K562 (cell line): ENCODE results near the gene LRIT1. TPM values are rescaled to one million over a fixed set of nuclear protein-coding genes. Genes with fewer than 3 reads are reported as not detected.

Experiments
- ATAC-seq: fragments of 200-7000 bp; cut with Tn5 transposase; 3 replicates; pipeline ENCODE4 v1.9.1; 2020; ENCODE audit warnings: moderate library complexity
- BruUV-seq: library from RNA; stranded (reverse); fragments of 400-500 nt; replicated peaks from 2 replicates; lab custom pipeline; 2021; lab: Mats Ljungman, UMichigan
- CTCF ChIA-PET: fragments of 300-600 bp; formaldehyde crosslinking; extraction: SDS; loops from one replicate; lab custom pipeline; 2021; ENCODE audit warnings: low intra/inter-chr PET ratio; lab: Yijun Ruan, JAX
- POLR2A ChIA-PET: fragments of 300-600, 350-650 bp; sonication (Branson Sonifier 250); formaldehyde crosslinking; extraction: SDS; loops from one replicate; lab custom pipeline; 2021; ENCODE audit warnings: antibody characterized with exemption, inconsistent platforms; lab: Yijun Ruan, JAX
- DNase-seq, 4 experiments: peaks; one replicate each; pipeline versions ENCODE4 v3.0.0 to v3.0.0-alpha.2; 2011 to 2018; ENCODE audit warnings: low spot score in 3 of 4, mixed read lengths in 3 of 4; ENCODE audit errors: extremely low read depth in 1 of 4
- FAIRE-seq: peaks from 2 replicates; lab custom pipeline; 2011; peaks lifted over from hg19 to GRCh38; lab: Jason Lieb, UNC
- H2AFZ ChIP-seq: 2 replicates; pipeline ENCODE4 v1.6.0; 2011; ENCODE audit warnings: low read depth, low read length, control low read depth, inconsistent platforms
- H3K27ac ChIP-seq: fragments of 200-600 bp; 3 replicates; pipeline ENCODE4 v1.8.0; 2011; ENCODE audit warnings: low read depth, mild to moderate bottlenecking, control low read depth, inconsistent platforms, low read length, moderate library complexity, mixed read lengths; ENCODE audit errors: extremely low read depth
- H3K27me3 ChIP-seq, 2 experiments: fragments of 300-600 bp in 1 of 2; 2 replicates in 1 of 2; 3 replicates in 1 of 2; pipeline versions ENCODE4 v1.6.0 to v1.8.0; 2011; ENCODE audit warnings: inconsistent platforms in 2 of 2, low read length in 2 of 2, mild to moderate bottlenecking in 1 of 2, mixed read lengths in 1 of 2, moderate library complexity in 1 of 2; ENCODE audit not compliant: control insufficient read depth in 2 of 2, insufficient read depth in 2 of 2
- H3K36me3 ChIP-seq: fragments of 300-600 bp; 3 replicates; pipeline ENCODE4 v1.8.0; 2011; ENCODE audit warnings: mild to moderate bottlenecking, low read length, inconsistent platforms; ENCODE audit not compliant: control insufficient read depth, insufficient read depth
- H3K4me1 ChIP-seq, 2 experiments: fragments of 200-600 bp in 1 of 2; replicated peaks in 1 of 2; 2 replicates in 1 of 2; 3 replicates in 1 of 2; pipeline versions ENCODE4 v1.5.1 to v1.8.0; 2011; ENCODE audit warnings: inconsistent platforms in 2 of 2, low read length in 2 of 2, mild to moderate bottlenecking in 1 of 2, mixed read lengths in 1 of 2, moderate library complexity in 1 of 2; ENCODE audit not compliant: control insufficient read depth in 2 of 2, insufficient read depth in 2 of 2
- H3K4me2 ChIP-seq: 2 replicates; pipeline ENCODE4 v1.6.1; 2011; ENCODE audit warnings: low read length, control low read depth, inconsistent platforms, mixed read lengths; ENCODE audit not compliant: insufficient read depth
- H3K4me3 ChIP-seq: fragments of 200-600 bp; sonication (generic), shearing (Covaris generic); 2 replicates; pipeline ENCODE4 v1.5.1; 2016; ENCODE audit warnings: control low read depth, inconsistent platforms
- H3K79me2 ChIP-seq: fragments of 200-600 bp; 3 replicates; pipeline ENCODE4 v1.8.0; 2011; ENCODE audit warnings: low read length, inconsistent platforms; ENCODE audit not compliant: control insufficient read depth, insufficient read depth
- H3K9ac ChIP-seq, 2 experiments: 2 replicates each; pipeline versions ENCODE4 v1.6.0 to v1.6.1; 2011; ENCODE audit warnings: low read depth in 2 of 2, low read length in 2 of 2, control low read depth in 1 of 2, inconsistent platforms in 1 of 2, mild to moderate bottlenecking in 1 of 2, mixed read lengths in 1 of 2; ENCODE audit not compliant: insufficient read depth in 1 of 2
- H3K9me1 ChIP-seq: one replicate; pipeline ENCODE4 v1.6.0; 2011; ENCODE audit warnings: inconsistent platforms, mild to moderate bottlenecking, low read length, moderate library complexity; ENCODE audit not compliant: control insufficient read depth, insufficient read depth
- H3K9me3 ChIP-seq: replicated peaks from 2 replicates; pipeline ENCODE4 v1.5.1; 2011; ENCODE audit warnings: low read depth, low read length, inconsistent platforms; ENCODE audit not compliant: control insufficient read depth, insufficient read depth
- H4K20me1 ChIP-seq: replicated peaks from 2 replicates; pipeline ENCODE4 v1.6.1; 2011; ENCODE audit warnings: low read length, inconsistent platforms, mixed read lengths; ENCODE audit not compliant: control insufficient read depth, insufficient read depth
- BRF2 ChIP-seq: IDR thresholded peaks from 3 replicates; pipeline ENCODE4 v1.6.1; 2011; ENCODE audit warnings: borderline replicate concordance, mild to moderate bottlenecking; ENCODE audit not compliant: insufficient read length, insufficient read depth
- CBFB ChIP-seq: sonication (generic); formaldehyde crosslinking; IDR thresholded peaks from 2 replicates; pipeline ENCODE4 v1.4.0; 2020; ENCODE audit warnings: mild to moderate bottlenecking, missing genetic modification reagents
- CHCHD3 ChIP-seq: fragments of 250-450 bp; sonication (Bioruptor Pico); IDR thresholded peaks from 2 replicates; pipeline ENCODE4 v2.1.2; 2022; ENCODE audit warnings: mild to moderate bottlenecking
- CREB3L1 ChIP-seq: fragments of 450-650 bp; IDR thresholded peaks from 2 replicates; pipeline ENCODE4 v1.6.1; 2014; ENCODE audit warnings: low read depth, mild to moderate bottlenecking, moderate library complexity, borderline replicate concordance
- E2F3 ChIP-seq: fragments of 250-450 bp; sonication (Bioruptor Pico); IDR thresholded peaks from 2 replicates; pipeline ENCODE4 v1.4.0; 2020; ENCODE audit warnings: mild to moderate bottlenecking
- KLF16 ChIP-seq: IDR thresholded peaks from 2 replicates; pipeline ENCODE4 v1.6.1; 2016; ENCODE audit warnings: antibody characterized with exemption
- L3MBTL2 ChIP-seq: fragments of 450-650 bp; IDR thresholded peaks from 2 replicates; pipeline ENCODE4 v1.6.1; 2016; ENCODE audit warnings: mild to moderate bottlenecking, moderate library complexity
- LEF1 ChIP-seq: fragments of 450-650 bp; IDR thresholded peaks from 2 replicates; pipeline ENCODE4 v1.6.1; 2016; ENCODE audit warnings: mild to moderate bottlenecking
- NCOA4 ChIP-seq: fragments of 450-650 bp; IDR thresholded peaks from 2 replicates; pipeline ENCODE4 v1.6.1; 2018; ENCODE audit warnings: mild to moderate bottlenecking; ENCODE audit not compliant: partially characterized antibody
- NFE2 ChIP-seq: IDR thresholded peaks from 2 replicates; pipeline ENCODE4 v1.6.1; 2014; ENCODE audit warnings: antibody characterized with exemption, low read depth
- POLR3A ChIP-seq: IDR thresholded peaks from 2 replicates; pipeline ENCODE4 v1.6.1; 2011; ENCODE audit warnings: borderline replicate concordance, mild to moderate bottlenecking, moderate library complexity; ENCODE audit not compliant: insufficient read length, insufficient read depth; ENCODE audit errors: extremely low read depth
- RAD21 ChIP-seq, 2 experiments: fragments of 250-450 bp in 1 of 2; fragments of 450-650 bp in 1 of 2; sonication (Bioruptor Pico) in 1 of 2; formaldehyde crosslinking in 1 of 2; IDR thresholded peaks in 1 of 2; conservative IDR thresholded peaks in 1 of 2; 2 replicates each; pipeline versions ENCODE4 v1.4.0 to v1.8.0; 2020 to 2022; ENCODE audit warnings: mild to moderate bottlenecking in 2 of 2, moderate library complexity in 1 of 2
- SIX5 ChIP-seq, 2 experiments: IDR thresholded peaks; 2 replicates each; pipeline ENCODE4 v1.6.1; 2011; ENCODE audit warnings: low read length in 2 of 2, borderline replicate concordance in 1 of 2, low read depth in 1 of 2, mild to moderate bottlenecking in 1 of 2, moderate library complexity in 1 of 2; ENCODE audit not compliant: insufficient read depth in 1 of 2
- TCF3 ChIP-seq: sonication (generic); formaldehyde crosslinking; IDR thresholded peaks from 2 replicates; pipeline ENCODE4 v1.4.0; 2020; ENCODE audit warnings: mild to moderate bottlenecking, missing genetic modification reagents
- ZBED1 ChIP-seq: IDR thresholded peaks from 2 replicates; pipeline ENCODE4 v1.6.1; 2014
- ZNF589 ChIP-seq: fragments of 200-800 bp; sonication (Bioruptor generic); IDR thresholded peaks from 2 replicates; pipeline ENCODE4 v1.6.1; 2016; ENCODE audit warnings: low read depth, missing genetic modification characterization, missing compliant biosample characterization
- WGBS: fragments of 100-300 bp; shearing (Covaris generic); methylation state at CpG from one replicate; pipeline ENCODE4 v1.1.6; 2016; ENCODE audit warnings: low coverage, mixed read lengths; ENCODE audit not compliant: insufficient coverage; ENCODE audit errors: missing lambda C conversion rate; 5-methylcytosine and 5-hydroxymethylcytosine counted together
- in situ Hi-C: fragments of 300-500 bp; cut with MboI; formaldehyde crosslinking; loops from 4 replicates; pipeline ENCODE4 v1.15.0; 2018; ENCODE audit warnings: inconsistent platforms, mixed read lengths
- intact Hi-C: fragments of 100-400 bp; cut with micrococcal nuclease; formaldehyde crosslinking; loops from 2 replicates; pipeline ENCODE4 v1.14.2; 2022
- polyA plus RNA-seq, 8 experiments: library from polyadenylated mRNA; depleted of rRNA in 4 of 8; stranded (reverse) in 5 of 8; unstranded in 3 of 8; fragments of >200 nt; fragmentation: Nextera tagmentation in 2 of 8; fragmentation: Illumina TruSeq in 1 of 8; extraction: Ambion mirVana in 2 of 8; extraction: Trizol in 1 of 8; gene quantifications; 2 replicates each; pipeline versions ENCODE4 v1.2.1 to v1.2.3, GENCODE V29; 2011 to 2014; ENCODE audit warnings: inconsistent platforms in 1 of 8, missing spikeins in 1 of 8
- total RNA-seq, 7 experiments: library from RNA; depleted of rRNA in 6 of 7; stranded (reverse); fragments of >200 nt in 6 of 7; fragmentation: Illumina TruSeq in 2 of 7; extraction: Trizol in 2 of 7; gene quantifications; 2 replicates each; pipeline versions ENCODE4 v1.2.1 to v1.2.3, GENCODE V29; 2011 to 2021; ENCODE audit warnings: low replicate concordance in 1 of 7

LRIT1 gene
- total and polyA plus RNA-seq, 9 of the 15 experiments (the other 6 are each of a cell fraction or from before 2014, with no cell fraction given): not detected

GRCh38 chr10:84208023-84208422 lies 33.3 kb downstream of the LRIT1 start:
- Histone ChIP-seq H3K9me3 (no peaks in the 10 kb centered on the region), H3K9ac (no peak overlapping the region), H3K9me1 (no peaks in the 10 kb centered on the region), H3K4me1 (no peaks in the 10 kb centered on the region), H3K27me3 (peaks cover 9 to 46% of the 10 kb centered on the region in 2 experiments; a peak in 4 of 5 replicates), H2AFZ (no peak overlapping the region), H3K27ac (no peak overlapping the region), H3K4me2 (no peak overlapping the region), H3K79me2 (no peaks in the 10 kb centered on the region), H3K4me3 (no peak overlapping the region), H4K20me1 (no peaks in the 10 kb centered on the region; the same call in 1 of the 2 replicates), H3K36me3 (no peaks in the 10 kb centered on the region)
- DNase-seq: no peak
- TF ChIP-seq CBFB (CRISPR knock-in tag): no peak
- no peak for TF ChIP-seq NFE2
- TF ChIP-seq LEF1: no peak
- no peak for TF ChIP-seq E2F3 (CRISPR knock-in tag)
- no peak for TF ChIP-seq ZBED1
- no peak for TF ChIP-seq NCOA4
- no peak for TF ChIP-seq KLF16
- TF ChIP-seq ZNF589 (CRISPR knock-in tag): no peak
- TF ChIP-seq BRF2: no peak
- no peak for TF ChIP-seq L3MBTL2
- TF ChIP-seq POLR3A: no peak
- TF ChIP-seq TCF3 (CRISPR knock-in tag): no peak
- no peak for TF ChIP-seq CREB3L1
- TF ChIP-seq CHCHD3 (CRISPR knock-in tag): no peak
- TF ChIP-seq SIX5 (IDR thresholded peaks at IDR 0.05; ENCODE audit: borderline replicate concordance in 1 of 2, insufficient read depth in 1 of 2, low read depth in 1 of 2, low read length in 2 of 2): no peak
- TF ChIP-seq RAD21 (CRISPR knock-in tag; conservative IDR thresholded peaks at IDR 0.05 in 1 of 2, IDR thresholded peaks at IDR 0.05 in 1 of 2): no peak
- FAIRE-seq: no peak
- in situ Hi-C loops (no loop called here), intact Hi-C loops (no loop called here)
- no TSS peak for BruUV-seq
- 1% methylated on average over 10 of the region's 10 CpGs for WGBS
- ChIA-PET POLR2A (interaction anchor here (1.4 to 1.9 kb wide), 2 partner anchors 68 to 79 kb away, joined by 4 to 5 read pairs; no protein-coding TSS in a partner anchor), CTCF (no interaction called here)
- ATAC-seq: no peak
